ENCODE data around the gene LPCAT1.
"Not testable (repeated sequence)": the region's sequence is repeated elsewhere in the genome, so short reads cannot be mapped to it uniquely, and the experiment has no call there.

DNA sequence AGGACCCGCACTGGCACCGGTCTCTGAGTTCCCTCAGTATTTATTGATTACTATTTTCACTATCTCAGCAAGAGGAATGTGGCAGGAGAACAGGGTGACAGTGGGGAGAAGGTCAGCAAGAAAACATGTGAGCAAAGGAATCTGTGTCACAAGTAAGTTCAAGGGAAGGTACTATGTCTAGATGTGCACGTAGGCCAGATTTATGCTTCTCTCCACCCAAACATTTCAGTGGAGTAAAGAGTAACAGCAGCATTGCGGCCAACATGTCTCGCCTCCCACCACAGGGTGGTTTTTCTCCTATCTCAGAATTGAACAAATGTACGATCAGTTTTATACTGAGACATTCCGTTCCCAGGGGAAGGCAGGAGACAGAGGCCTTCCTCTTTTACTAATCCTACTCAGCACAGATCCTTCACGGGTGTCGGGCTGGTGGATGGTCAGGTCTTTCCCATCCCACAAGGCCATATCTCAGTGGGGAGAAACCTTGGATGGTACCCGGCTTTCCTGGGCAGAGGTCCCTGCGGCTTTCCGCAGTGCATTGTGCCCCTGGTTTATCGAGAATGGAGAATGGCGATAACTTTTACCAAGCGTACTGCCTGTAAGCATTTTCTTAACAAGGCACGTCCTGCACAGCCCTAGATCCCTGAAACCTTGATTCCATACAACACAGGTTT lies 43.9 kb upstream of the LPCAT1 start:
- TF ChIP-seq CTCF (IDR thresholded peaks at IDR 0.05; ENCODE audit: insufficient read depth, low read depth, low read length); EZH2 (IDR thresholded peaks at IDR 0.05; ENCODE audit: insufficient read depth, low read length): not testable (repeated sequence)
